Right hindlimb (tissue), 1 donor: ENCODE measurements around the gene PRDX4.
A peak's percentile ranks its signal among the peaks of the same experiment; 100 is the strongest.
"Not testable (repeated sequence)": the region's sequence is repeated elsewhere in the genome, so short reads cannot be mapped to it uniquely, and the experiment has no call there.

Source experiments
- DNase-seq: peaks from one replicate; pipeline ENCODE4 v3.0.0-alpha.2; 2018

Gene PRDX4

DNA sequence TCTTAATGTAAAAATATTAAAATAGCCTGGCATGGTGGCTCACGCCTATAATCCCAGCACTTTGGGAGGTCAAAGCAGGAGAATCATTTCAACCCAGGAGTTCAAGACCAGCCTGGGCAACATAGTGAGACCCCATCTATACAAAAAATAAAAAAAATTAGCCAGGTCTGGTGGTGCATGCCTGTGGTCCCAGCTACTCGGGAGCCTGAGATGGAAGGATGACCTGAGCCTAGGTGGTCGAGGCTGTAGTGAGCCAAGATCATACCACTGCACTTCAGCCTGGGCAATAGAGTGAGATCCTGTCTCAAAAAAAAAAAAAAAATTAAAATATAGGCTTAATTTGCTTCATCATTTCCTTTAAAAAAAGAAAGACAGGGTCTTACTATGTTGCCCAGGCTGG is 9.2 kb downstream of the PRDX4 start:
- DNase-seq = not testable (repeated sequence)

DNA sequence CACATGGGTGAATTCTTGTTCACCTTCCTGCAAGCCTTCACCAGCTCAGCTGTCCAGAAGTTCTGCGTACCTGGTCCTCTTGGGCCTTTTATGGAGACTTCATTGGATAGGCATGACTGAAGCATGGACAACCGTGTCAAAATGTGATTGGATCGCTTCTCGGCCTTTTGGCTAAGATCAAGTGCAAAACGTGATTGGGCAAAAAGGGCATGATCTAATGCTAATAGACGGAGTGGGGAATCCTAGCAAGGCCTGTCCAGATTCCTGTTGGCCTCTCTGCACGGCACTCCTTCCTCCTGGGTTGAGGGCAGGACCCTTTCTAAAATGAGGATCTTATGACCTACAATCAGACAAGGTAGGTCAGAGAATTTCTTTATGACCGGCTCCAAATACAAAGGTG is 24.9 kb downstream of the PRDX4 start:
- no peak for DNase-seq

DNA sequence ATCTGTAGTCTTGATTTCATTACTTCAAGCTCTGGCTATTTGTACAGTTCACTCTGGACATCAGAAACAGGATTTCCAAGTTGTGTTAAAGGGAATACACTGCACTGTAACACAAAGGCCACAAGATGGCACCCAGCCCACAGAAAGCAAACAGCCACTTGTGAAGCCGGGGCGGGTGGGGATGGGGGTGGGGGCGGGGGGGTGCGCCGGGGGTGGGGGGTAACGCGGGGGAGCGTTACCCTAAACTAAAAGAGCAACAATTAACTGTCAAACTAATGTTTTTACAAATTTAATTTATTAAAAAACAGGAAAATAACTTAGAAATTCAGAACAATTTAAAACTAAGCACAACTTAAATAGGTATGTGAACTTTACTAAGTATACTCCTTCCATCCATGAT is 27.3 kb downstream of the PRDX4 start:
- peak; percentile 35 for DNase-seq

DNA sequence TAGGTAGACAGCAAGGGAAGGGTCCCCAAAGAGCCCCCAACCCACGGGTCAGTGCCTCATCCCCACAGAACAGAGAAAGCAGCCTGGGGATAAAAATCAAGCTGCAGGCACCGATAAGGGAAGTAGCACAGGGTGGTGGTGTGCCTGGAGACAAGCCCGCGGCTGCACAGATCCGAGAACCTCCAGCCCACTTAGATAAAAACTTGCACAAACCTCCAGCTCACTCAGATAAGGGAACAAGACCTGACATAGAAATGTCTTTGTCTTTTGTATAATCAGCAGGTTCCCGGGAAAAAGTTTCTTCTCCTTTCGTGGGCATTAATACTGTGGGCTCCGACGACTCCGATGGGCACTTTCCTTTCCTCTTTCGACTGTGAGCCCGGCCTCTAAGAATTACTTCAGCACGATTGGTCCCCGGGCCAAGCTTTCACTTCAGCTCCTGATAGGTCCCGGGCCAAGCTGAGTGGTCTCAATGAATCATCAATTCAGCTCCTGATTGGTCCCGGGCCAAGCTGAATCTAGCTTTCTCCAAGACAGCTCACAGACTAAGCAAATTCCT is 32.4 kb downstream of the PRDX4 start:
- peak; percentile 16 for DNase-seq

DNA sequence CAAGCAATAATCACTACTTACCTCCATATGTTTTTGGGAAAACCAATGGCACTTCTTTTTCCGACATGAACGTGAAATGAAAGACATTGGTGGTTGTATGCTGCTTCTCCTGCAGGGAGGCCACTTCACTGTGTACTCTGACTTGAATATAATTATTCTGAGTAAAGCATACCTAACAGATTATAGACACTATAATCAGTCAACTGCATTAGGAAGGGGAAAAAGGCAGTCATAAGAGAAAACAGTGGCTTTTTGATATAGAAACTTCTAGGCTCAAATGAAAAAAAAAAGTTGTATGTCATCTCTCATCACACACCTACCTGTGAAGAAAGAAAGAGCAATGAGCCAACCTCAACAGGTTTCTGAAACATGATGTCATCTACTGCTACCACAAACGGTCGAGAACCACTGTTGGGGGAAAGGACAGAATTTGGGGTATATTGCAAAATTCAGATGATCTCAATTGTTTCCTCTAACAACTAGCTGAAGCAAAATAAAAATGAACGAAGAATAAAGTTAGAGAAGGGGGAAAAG is 37.4 kb downstream of the PRDX4 start:
- DNase-seq = no peak

DNA sequence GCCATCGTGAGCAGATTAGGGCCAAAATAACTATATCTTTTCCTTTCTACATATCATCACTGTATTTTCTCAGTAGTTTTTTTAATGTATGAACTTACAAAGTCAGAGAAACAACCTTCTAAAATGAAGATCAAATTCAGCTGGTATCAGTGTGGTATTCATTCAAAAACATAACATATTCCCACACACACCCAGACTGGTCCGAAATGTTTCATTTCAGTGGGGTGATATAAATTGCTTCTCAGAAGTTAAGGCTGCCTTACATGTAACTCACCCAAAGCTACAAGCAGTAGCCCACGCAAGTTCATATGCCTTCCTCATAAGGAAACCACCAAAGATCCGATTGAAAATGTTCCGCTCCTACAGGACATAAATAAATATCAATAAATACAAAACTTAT is 37.9 kb downstream of the PRDX4 start:
- no peak for DNase-seq

DNA sequence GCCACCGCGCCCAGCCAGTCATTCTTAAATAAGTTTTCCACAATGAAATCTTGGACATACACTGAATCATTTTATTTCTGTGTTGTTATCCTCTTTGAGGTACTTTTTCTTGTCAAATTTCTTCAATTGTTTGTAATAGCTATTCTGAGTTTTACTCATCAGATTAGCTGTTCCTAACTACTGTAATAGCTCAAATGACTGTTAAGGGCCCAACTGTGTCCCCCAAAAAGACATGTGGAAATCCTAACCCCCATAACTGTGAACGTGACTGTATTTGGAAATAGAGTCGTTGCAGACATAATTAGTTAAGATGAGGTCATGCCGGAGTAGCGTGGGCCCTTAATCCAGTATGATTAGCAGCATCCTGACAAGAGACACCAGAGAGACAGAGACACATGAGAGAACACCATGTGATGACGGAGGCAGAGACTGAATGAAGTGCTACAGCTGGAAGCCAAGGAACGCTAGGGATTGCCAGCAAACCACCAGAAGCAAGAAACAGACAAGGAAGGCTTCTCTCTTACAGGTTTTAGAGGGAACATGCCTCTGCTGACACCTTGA is 52.9 kb downstream of the PRDX4 start:
- no peak for DNase-seq

DNA sequence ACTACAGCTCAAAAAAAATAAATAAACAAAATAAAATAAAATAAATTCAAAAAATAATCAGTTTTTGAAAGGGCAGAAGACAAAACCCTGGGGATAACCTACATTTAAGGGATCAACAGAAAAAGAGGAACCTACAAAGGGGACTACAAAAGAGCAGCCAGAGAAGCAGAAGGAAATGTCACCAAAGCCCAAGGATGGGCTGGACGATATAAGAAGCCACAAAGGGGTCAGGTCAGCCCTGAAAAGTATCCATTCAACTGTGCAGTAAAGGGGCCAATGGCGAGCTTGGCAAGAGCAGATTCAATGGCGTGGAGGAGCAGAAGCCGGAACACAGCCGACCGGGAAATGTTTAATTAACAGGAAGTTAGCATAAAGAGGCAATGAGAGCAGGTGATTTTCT is 58.9 kb downstream of the PRDX4 start:
- no peak for DNase-seq

DNA sequence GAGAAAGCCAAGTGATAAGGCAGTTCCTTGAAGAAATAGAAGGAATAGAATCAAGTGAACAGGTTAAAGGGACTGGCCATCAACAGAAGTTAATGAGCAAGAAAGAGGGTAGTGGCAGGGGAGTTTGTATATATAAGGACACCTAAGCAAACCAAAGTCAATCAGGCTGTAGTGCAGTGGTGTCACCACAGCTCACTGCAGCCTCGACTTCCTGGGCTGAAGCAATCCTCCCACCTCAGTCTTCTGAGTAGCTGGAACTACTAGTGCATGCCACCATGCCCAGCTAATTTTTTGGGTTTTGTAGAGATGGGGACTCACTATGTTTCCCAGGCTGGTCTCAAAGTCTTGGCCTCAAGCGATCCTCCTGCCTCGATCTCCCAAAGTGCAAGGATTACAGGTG is 59.9 kb downstream of the PRDX4 start:
- DNase-seq = no peak

DNA sequence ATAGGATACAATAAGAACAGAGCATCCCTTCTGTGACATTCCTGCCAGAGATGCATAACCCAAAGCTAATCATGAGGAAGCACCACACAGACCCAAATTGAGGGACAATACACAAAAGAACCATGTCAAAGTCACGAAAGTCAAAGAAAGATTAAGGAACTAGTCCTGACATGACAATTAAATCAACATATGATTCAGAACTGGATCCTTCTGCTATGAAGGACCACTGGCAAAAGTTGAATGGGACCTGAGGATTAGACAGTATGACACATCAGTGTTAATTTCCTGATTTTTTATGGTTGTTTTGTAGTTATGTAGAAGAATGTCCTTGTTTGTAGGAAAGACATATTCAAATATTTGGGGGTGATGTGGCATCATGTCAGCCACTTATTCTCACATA is 61.9 kb downstream of the PRDX4 start:
- no peak for DNase-seq

DNA sequence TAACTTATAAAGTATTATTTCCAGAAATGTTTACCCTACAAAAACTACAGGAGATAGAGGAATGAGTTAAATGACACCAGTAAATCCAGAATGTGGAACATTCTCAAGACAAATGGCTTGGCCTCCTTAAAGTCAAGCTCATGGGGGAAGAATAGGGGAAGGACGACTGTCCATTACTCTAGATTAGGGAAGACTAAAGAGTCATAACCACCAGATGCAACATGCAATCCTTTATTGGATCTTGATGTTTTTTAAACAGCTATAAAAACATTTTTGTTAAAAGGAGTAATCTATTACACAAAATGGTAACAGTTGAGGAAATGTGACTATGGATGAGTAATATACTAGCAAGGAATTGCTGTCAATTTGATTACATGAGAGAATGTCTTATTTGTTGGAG is 64.7 kb downstream of the PRDX4 start:
- DNase-seq = no peak

DNA sequence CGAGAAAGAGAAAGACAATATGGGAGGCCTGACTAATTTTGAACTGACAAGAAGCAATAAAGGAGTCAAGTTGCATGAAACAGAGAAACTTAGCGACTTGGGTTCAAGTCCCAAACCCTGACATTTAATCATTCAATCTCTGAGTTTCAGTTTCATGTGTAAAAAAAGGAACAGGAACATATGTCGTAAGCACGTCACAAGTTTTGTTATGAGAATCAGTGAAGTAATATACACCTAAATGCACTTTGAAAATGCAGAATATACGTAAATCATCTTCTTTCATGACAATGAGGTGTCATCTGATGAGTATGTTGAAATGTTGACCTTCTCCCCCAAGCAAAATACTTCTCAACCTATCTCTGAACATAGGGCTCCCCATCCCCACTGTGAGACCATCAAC is 65.4 kb downstream of the PRDX4 start:
- no peak for DNase-seq
